Measurements from ENCODE around the gene PTPRJ.

PTPRJ gene

DNA sequence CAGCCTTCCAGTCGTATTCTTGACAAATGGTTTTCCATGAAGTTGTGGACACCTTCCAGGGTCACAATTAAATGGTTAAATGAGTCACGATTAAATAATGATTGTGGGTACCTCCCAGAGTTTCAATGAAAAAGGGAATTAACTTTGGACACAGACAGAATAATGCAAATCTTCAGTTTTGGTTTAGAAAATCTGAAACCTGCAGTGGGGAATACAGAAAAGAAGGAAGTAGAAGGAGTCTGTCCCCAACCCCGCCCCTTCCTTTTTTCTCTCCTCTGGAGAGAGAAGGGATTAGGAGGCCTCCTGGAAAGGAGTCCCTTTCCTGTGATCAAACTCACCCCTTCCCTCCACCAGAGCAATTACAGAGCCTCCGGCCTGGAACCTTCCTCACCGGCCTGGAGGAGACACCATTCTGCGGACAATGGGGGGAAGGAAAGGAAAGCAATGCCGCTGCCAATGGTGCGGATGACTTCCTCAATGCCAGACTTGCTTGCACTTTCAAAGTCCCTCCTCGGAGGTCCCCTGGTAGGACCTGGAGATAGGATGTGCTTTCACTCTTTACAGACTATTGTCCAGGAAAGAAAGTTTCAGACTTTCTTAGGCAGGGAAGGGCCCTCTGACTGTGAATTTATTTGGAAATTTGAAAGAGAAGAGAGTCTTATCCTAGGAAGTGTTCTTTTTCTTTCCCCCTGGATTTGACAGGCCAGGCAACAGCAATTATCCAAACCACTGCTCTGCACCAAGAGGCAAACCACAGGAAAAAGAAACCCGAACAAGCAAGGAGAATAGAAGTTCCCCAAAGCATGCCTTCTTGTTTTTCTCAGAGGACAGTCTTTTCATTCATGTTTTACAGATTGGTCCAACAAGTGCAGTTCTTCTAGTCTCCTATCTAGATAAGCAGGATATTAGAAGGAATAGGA, 86.8 kb downstream of the PTPRJ start:
- TF ChIP-seq, protein P1, sequence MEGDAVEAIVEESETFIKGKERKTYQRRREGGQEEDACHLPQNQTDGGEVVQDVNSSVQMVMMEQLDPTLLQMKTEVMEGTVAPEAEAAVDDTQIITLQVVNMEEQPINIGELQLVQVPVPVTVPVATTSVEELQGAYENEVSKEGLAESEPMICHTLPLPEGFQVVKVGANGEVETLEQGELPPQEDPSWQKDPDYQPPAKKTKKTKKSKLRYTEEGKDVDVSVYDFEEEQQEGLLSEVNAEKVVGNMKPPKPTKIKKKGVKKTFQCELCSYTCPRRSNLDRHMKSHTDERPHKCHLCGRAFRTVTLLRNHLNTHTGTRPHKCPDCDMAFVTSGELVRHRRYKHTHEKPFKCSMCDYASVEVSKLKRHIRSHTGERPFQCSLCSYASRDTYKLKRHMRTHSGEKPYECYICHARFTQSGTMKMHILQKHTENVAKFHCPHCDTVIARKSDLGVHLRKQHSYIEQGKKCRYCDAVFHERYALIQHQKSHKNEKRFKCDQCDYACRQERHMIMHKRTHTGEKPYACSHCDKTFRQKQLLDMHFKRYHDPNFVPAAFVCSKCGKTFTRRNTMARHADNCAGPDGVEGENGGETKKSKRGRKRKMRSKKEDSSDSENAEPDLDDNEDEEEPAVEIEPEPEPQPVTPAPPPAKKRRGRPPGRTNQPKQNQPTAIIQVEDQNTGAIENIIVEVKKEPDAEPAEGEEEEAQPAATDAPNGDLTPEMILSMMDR (IDR thresholded peaks at IDR 0.05; ENCODE audit: extremely low read depth, missing control alignments), result no peak
- no peak for DNase-seq (ENCODE audit: low spot score)

DNA sequence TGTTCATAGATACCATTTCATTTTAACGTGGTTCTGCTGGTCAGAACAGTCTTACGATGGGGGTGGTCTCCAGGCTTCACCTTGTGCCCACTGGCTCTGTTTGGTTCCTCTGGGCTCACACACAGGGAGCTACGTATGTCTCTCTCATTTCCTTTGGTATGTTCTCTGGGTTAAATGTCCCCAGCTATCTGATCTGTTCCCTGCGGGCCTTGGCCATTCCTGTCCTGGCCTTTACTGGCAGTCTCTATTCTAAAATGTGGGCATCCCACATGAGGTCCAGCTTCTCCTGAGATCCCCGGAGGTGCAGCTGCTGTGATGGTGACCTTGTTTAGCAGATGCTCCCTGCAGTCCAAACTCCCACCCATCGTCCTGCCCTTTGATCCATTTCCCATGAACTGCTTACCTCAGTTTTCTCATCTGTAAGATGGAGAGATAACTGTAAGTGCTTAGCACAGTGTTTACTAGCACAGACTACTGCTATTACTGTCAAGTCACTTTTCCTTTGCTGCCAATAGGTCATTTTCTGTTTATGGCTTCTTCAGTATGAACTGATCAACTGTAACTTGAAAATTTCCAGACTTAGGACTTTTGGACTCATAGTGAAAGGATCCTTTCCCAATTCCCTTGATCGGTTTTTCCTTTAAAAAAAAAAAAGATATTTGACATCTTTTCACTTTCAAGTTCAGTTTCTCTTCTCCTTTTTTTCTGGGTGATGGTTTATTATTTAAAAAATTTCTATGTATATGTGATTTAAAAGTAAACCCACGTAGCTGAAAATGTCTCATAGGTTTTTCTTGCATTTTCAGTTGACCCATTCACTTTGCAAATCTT, 92.9 kb downstream of the PTPRJ start:
- TF ChIP-seq, protein P1 (IDR thresholded peaks at IDR 0.05; ENCODE audit: extremely low read depth, missing control alignments), result no peak
- DNase-seq (ENCODE audit: low spot score), result no peak

DNA sequence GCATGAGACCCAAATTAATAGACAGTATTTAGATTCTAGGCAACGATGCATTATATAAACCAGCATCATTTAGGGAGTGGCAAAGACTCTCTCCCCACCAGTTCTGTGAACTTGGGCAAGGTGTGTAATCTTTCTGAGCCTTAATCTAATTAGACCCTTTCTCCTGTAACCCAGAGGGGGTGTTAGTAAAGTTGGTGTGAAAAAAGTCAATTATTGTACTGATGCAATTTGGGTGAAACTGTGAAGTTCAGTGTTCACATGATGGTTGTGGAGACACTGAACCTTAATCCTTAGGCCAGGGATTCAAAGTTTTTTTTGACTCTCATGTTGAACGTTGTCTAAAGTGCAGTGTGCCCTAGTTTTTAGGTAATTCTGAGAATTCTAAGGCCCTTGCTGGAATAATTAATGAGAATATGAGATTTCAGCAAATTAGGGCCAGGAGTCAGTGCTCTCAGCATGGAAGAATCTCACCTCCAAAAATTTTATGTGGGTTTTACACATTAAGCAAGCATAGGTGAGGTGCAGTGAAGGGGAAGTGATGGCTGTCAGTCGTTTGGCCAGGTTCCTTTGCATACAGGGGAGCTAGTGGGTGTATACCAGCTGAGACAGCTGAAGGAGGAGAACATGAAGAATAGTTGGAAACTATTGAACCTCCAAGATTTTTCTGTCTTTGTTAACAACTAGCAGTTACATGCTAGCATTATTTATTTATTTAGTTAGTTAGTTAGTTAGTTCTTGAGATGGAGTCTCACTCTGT, 94.2 kb downstream of the PTPRJ start:
- no peak for DNase-seq (ENCODE audit: low spot score)
- TF ChIP-seq, protein P1 (IDR thresholded peaks at IDR 0.05; ENCODE audit: extremely low read depth, missing control alignments), result no peak

DNA sequence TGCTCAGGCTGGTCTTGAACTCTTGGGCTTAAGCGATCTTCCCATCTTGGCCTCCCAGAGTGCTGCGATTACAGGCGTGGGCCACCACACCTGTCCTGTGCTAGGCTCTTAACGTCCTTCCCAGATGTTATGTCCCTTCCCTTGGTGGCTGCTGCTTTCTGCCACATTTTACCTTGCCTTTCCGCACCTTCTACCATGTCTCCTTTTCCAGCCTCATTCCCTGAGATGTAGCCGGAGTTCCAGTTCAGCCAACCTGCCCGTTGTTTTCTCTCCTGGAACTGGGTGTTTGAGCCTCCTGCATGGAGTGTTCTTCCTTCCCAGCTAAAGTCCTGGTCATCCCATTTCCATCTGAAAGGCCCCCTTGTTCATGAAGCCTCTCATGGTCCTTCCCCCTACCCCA, 95.3 kb downstream of the PTPRJ start:
- no peak for DNase-seq (ENCODE audit: low spot score)
- TF ChIP-seq, protein P1 (IDR thresholded peaks at IDR 0.05; ENCODE audit: extremely low read depth, missing control alignments), result no peak

DNA sequence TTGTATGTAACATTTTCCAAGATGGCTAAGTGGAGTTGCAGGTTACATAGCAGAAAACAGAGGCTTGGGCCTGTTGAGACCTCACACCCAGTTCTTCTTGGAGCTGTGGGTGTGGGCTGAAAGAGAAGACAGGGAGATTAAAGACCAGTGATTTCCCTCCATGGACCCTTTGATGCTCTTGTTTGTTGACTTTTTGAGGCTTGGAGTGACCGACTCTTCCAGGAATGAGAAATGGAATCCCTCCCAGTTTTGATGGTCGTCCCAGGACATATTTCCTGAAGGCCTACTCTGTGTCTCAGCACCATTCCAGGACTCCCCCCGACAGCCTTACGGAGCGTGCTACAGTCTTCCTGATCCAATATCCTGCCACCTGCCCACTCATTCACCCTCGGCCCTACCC, 96.9 kb downstream of the PTPRJ start:
- no peak for DNase-seq (ENCODE audit: low spot score)
- TF ChIP-seq, protein P1 (IDR thresholded peaks at IDR 0.05; ENCODE audit: extremely low read depth, missing control alignments), result no peak

DNA sequence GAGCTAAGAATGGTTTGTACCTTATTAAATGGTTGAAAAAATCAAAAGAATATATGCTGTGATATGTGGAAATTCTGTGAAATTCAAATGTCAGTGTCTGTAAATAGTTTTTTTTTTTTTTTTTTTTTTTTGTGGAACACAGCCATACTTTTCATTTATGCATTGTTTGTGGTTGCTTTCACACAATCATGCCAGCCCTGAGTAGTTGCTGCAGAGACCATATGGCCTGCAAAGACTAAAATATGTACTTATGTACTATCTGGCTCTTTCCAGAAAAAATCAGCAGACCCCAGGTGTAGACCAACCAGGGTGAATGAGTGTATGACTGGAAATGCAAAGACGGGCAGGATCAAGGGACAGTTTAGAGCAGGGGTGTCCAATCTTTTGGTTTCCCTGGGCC, 98.3 kb downstream of the PTPRJ start:
- DNase-seq (ENCODE audit: low spot score), result no peak
- TF ChIP-seq, protein P1 (IDR thresholded peaks at IDR 0.05; ENCODE audit: extremely low read depth, missing control alignments), result no peak
